Heart left ventricle (tissue), 16 donors: Measurements from ENCODE around the gene HIKESHI. TPM values are rescaled to one million over a fixed set of nuclear protein-coding genes. Genes with fewer than 3 reads are reported as not detected.

Source experiments
- ATAC-seq, 4 donors: fragments of 200-7000 bp; cut with Tn5 transposase; one replicate each; pipeline ENCODE4 v1.9.1; 2020 to 2022; ENCODE audit warnings: moderate library complexity in 4 of 4, mild to moderate bottlenecking in 3 of 4, moderate number of reproducible peaks in 1 of 4
- DNase-seq, 5 donors: peaks; one replicate each; pipeline ENCODE4 v3.0.0-alpha.2; 2020
- H3K27ac ChIP-seq, 12 donors: fragments of 200-600 bp; sonication (generic) in 4 of 12; one replicate each; pipeline versions ENCODE4 v1.5.0 to v1.8.0; 2016 to 2022; ENCODE audit warnings: mild to moderate bottlenecking in 2 of 12
- H3K27me3 ChIP-seq, 9 donors: fragments of 200-600 bp; sonication (generic) in 2 of 9; one replicate each; pipeline versions ENCODE4 v1.5.1 to v1.8.0; 2016 to 2022; ENCODE audit warnings: mild to moderate bottlenecking in 3 of 9
- H3K36me3 ChIP-seq, 9 donors: fragments of 200-600 bp; sonication (generic) in 2 of 9; one replicate each; pipeline versions ENCODE4 v1.5.0 to v1.8.0; 2018 to 2022; ENCODE audit warnings: mild to moderate bottlenecking in 2 of 9
- H3K4me1 ChIP-seq, 12 donors: fragments of 200-600 bp; sonication (generic) in 4 of 12; one replicate each; pipeline versions ENCODE4 v1.5.0 to v1.8.0; 2016 to 2022; ENCODE audit warnings: mild to moderate bottlenecking in 3 of 12
- H3K4me3 ChIP-seq, 12 donors: fragments of 200-600 bp; sonication (generic) in 4 of 12; one replicate each; pipeline versions ENCODE4 v1.5.0 to v1.8.0; 2017 to 2022; ENCODE audit warnings: mild to moderate bottlenecking in 9 of 12, moderate library complexity in 4 of 12
- H3K9me3 ChIP-seq, 12 donors: fragments of 200-600 bp; sonication (generic) in 4 of 12; one replicate each; pipeline versions ENCODE4 v1.5.0 to v1.8.0; 2016 to 2022; ENCODE audit warnings: mild to moderate bottlenecking in 1 of 12
- POLR2A ChIP-seq, 2 donors: fragments of 450-650 bp; IDR thresholded peaks; one replicate each; pipeline ENCODE4 v1.6.1; 2017; ENCODE audit warnings: antibody characterized with exemption in 2 of 2, mild to moderate bottlenecking in 2 of 2, moderate library complexity in 2 of 2
- whole genome bisulfite sequencing, 4 donors: extraction: QIAGEN DNeasy Blood & Tissue Kit in 2 of 4; methylation state at CpG; one replicate each; pipeline versions ENCODE4 v1.1.5 to v1.1.7; 2013 to 2018; 5-methylcytosine and 5-hydroxymethylcytosine counted together
- intact Hi-C, 10 donors: fragments of 100-400 bp; cut with DNase I; formaldehyde crosslinking; loops; one replicate each; pipeline versions ENCODE4 v1.11.1 to v1.14.2; 2022
- long read RNA-seq, 3 donors: library from polyadenylated mRNA; unstranded; transcript quantifications; one replicate each; pipeline ENCODE4 v2.0.0, GENCODE V29; 2020 to 2021
- polyA plus RNA-seq, 2 donors: library from polyadenylated mRNA; stranded (reverse); fragments of 200-250 nt; gene quantifications; one replicate each; pipeline ENCODE4 v1.2.3, GENCODE V29; 2013
- total RNA-seq, 9 donors: library from RNA; depleted of rRNA in 2 of 9; stranded (reverse); fragments of >200 nt in 2 of 9; fragmentation: NEBNext Ultra II Directional in 3 of 9; extraction: Animal tissue kit (Norgen Biotek cat#: 25700) in 3 of 9; gene quantifications; one replicate each; pipeline versions ENCODE4 v1.1.0 to v1.2.4, GENCODE V29; 2016 to 2023
- TF ChIP-seq, protein P1 (sequence below), 12 donors: fragments of 200-600 bp; sonication (generic) in 4 of 12; IDR thresholded peaks; one replicate each; pipeline versions ENCODE4 v1.5.0 to v1.8.0; 2018 to 2022; ENCODE audit warnings: antibody characterized with exemption in 12 of 12, mild to moderate bottlenecking in 5 of 12
- donor health status: ischemic (EF 13 %, LVEDD 7.1; RV severe dilation, severe dysfunction).
- donor health status: healthy with polysubstance abuse.
- donor health status: DM: no; HTN: yes; CAD: no.
- donor health status: DM: no; HTN: no; CAD: no.
- donor health status: ischemic (EF 25% LVEDD 6.9; RV normal size, moderate dysfunction).
- donor health status: ischemic (EF 25% LVEDD 5.7; RV mildly dilated, moderate dysfunction).
- donor health status: healthy.
- donor health status: DM: yes; HTN: yes; CAD: no.
- donor health status: ischemic (EF 35%, LVEDD 5.7; RV mildly dilated, moderate dysfunction).
- donor health status: nonischemic (EF 11% LVEDD 7.7; RV severe dilation, severe dysfunction).
- donor health status: DM: yes; HTN: yes; CAD: no.
- donor health status: PGD.
- donor health status: ischemic (EF 29% LVEDD 5.4; RV normal size, mild dysfunction).
- donor health status: nonischemic (EF 23%, LVEDD 6.1; RV moderate dilation, normal function).

The HIKESHI gene
- 10 to 100 TPM; 30.9 to 56.4 (median 46.6) TPM for total RNA-seq
- polyA plus RNA-seq, result 10 to 100 TPM; 48.1 to 79.1 TPM
- long read RNA-seq, donor 1, transcript HIKESHI-201 (5 exons, 1,113 nt), result major isoform, 25 of 34 reads
- long read RNA-seq, donor 1, partial matches to known transcripts, result 1 of 34 reads
- long read RNA-seq, donor 1, other reads (novel, unspliced or antisense), result 5 of 34 reads
- long read RNA-seq, donor 2, transcript HIKESHI-201 (5 exons, 1,113 nt), result major isoform, 39 of 49 reads
- long read RNA-seq, donor 2, partial matches to known transcripts, result 3 of 49 reads
- long read RNA-seq, donor 2, other reads (novel, unspliced or antisense), result 6 of 49 reads
- long read RNA-seq, donor 3, transcript HIKESHI-201 (5 exons, 1,113 nt), result major isoform, 31 of 36 reads
- long read RNA-seq, donor 3, partial matches to known transcripts, result 3 of 36 reads
- long read RNA-seq, donor 3, other reads (novel, unspliced or antisense), result 1 of 36 reads

DNA sequence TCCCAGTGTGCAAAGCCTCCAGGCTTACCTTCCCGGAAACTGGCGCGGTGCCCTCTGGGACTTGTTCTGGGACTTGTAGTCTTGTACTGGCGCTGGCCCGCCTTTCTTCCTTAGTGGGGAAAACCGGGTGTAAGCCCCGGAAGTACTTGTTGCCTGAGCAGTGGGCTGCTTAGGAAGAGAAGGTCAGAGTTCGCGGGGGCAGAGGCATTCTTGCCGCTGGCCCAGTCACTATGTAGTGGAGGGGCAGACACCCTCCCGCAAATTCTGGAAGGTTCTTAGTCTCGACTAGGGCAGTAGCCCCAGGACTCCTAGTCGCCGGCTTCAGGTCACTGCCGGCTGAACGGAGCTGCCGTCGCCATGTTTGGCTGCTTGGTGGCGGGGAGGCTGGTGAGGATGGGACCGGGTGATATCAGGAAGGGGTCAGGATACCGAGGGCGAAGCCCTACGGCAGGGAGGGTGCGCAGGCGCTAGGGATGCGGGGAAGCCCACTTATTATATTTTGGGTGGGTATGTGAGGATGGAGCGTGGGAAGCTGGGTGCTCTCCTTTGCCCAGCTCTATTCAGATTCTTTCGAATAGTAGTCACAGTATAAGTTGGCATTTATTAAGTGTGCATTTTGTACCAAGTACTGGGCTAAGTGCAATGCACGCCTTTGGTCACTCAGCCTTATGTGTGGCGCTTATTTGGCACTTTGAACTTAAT is at the start of gene HIKESHI:
TSS of gene HIKESHI (plus strand) at position 149 of the 702 bp plus-strand sequence. CDS start at position 358, 209 bp downstream.
- peak; percentile 100 for DNase-seq
- Histone ChIP-seq H3K27ac (peak within 1 kb of the TSS; percentile 35 to 94 (median 87)), H3K27me3 (no peaks in the 10 kb centered on the region), H3K36me3 (peaks cover 0 to 7% (median 0%) of the 10 kb centered on the region in 9 donors), H3K9me3 (no peaks in the 10 kb centered on the region), H3K4me3 (peak within 1 kb of the TSS; percentile 72 to 97 (median 85)), H3K4me1 (peaks cover 0 to 28% (median 16%) of the 10 kb centered on the region in 12 donors)
- intact Hi-C loops, result no loop called here
- WGBS, 4 donors, result 0 to 1% (median 0%) methylated on average over 19 to 30 of the region's 30 CpGs
- peak; percentile 99 to 100 (median 100) for ATAC-seq
- TF ChIP-seq POLR2A (IDR thresholded peaks at IDR 0.05), result peak in 1 of 2 donors; percentile 69
- TF ChIP-seq, protein P1, sequence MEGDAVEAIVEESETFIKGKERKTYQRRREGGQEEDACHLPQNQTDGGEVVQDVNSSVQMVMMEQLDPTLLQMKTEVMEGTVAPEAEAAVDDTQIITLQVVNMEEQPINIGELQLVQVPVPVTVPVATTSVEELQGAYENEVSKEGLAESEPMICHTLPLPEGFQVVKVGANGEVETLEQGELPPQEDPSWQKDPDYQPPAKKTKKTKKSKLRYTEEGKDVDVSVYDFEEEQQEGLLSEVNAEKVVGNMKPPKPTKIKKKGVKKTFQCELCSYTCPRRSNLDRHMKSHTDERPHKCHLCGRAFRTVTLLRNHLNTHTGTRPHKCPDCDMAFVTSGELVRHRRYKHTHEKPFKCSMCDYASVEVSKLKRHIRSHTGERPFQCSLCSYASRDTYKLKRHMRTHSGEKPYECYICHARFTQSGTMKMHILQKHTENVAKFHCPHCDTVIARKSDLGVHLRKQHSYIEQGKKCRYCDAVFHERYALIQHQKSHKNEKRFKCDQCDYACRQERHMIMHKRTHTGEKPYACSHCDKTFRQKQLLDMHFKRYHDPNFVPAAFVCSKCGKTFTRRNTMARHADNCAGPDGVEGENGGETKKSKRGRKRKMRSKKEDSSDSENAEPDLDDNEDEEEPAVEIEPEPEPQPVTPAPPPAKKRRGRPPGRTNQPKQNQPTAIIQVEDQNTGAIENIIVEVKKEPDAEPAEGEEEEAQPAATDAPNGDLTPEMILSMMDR (IDR thresholded peaks at IDR 0.05), result no peak

DNA sequence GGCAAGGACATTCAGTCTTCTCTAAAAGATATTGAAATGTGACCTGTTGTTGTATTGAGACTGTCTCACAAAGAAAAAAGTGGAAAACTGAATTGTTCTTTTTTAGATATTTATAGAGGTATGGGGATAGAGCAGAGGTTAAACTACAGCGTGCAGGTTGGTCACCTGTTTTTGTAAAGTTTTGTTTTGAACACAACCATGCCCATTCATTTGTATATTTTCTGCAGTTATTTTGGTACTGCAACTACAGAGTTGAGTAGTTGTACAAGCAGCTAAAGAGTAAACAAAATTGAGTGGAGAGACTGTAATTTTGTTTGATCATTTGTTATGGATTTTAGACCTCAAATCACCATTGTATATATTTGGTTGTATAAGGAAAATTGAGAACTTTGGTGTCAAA is 46.1 kb upstream of the HIKESHI start:
- Histone ChIP-seq H3K27ac (no peak overlapping the region), H3K4me1 (peaks cover 0 to 7% (median 0%) of the 10 kb centered on the region in 12 donors), H3K36me3 (peaks cover 0 to 78% (median 43%) of the 10 kb centered on the region in 9 donors), H3K9me3 (no peaks in the 10 kb centered on the region), H3K4me3 (no peak overlapping the region), H3K27me3 (no peaks in the 10 kb centered on the region)
- intact Hi-C loops, result no loop called here
- WGBS, 4 donors, result 93 to 98% (median 96%) methylated on average over 1 of the region's 1 CpG
- ATAC-seq (no peak), DNase-seq (no peak)
- TF ChIP-seq, protein P1 (IDR thresholded peaks at IDR 0.05), result no peak
- TF ChIP-seq POLR2A (IDR thresholded peaks at IDR 0.05), result no peak

DNA sequence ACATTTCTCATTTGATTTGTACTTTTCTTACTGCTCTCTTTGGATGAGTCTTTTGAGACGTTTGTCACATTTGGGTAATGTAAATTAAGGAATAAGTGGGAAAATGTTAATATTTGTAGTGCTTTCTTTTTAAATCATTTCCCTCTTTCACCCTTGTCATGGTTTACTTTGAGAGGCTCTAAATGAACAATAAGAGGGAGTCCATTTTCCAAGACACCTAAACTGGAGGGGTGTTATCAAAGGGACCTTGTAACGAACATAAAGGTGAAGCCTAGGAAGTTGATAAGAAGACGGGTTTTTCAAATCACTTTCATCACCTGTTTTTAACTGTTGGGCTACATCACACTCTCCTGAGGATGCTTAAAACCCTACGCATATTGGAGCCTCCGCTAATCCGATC is 45.4 kb upstream of the HIKESHI start:
- TF ChIP-seq POLR2A (IDR thresholded peaks at IDR 0.05), result no peak
- TF ChIP-seq, protein P1 (IDR thresholded peaks at IDR 0.05), result no peak
- DNase-seq (no peak), ATAC-seq (no peak)
- intact Hi-C loops, result no loop called here
- Histone ChIP-seq H3K9me3 (no peaks in the 10 kb centered on the region), H3K27ac (no peak overlapping the region), H3K4me3 (no peak overlapping the region), H3K36me3 (peaks cover 0 to 78% (median 49%) of the 10 kb centered on the region in 9 donors), H3K27me3 (no peaks in the 10 kb centered on the region), H3K4me1 (peaks cover 0 to 2% (median 0%) of the 10 kb centered on the region in 12 donors)
- WGBS, 4 donors, result 70 to 72% (median 71%) methylated on average over 6 of the region's 6 CpGs

DNA sequence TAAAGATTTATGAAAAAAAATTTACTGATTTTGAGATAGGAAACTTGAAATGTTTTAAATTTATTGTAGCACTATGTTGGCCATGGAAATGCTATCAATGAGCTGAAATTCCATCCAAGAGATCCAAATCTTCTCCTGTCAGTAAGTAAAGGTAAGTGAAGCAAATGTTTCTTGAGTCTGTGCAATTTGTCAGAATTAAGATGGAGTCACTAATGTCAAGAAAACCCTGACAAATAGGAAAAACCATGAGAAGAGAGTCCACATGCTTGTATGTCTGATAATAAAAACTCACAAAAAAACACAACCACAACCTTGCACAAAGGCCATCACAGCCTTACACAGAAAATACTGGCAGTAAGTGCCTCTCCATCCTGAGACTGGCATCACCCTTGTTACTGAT is 44.6 kb upstream of the HIKESHI start:
- Histone ChIP-seq H3K27ac (no peak overlapping the region), H3K9me3 (no peaks in the 10 kb centered on the region), H3K4me1 (no peaks in the 10 kb centered on the region), H3K36me3 (peaks cover 0 to 80% (median 58%) of the 10 kb centered on the region in 9 donors), H3K4me3 (no peak overlapping the region), H3K27me3 (no peaks in the 10 kb centered on the region)
- TF ChIP-seq, protein P1 (IDR thresholded peaks at IDR 0.05), result no peak
- TF ChIP-seq POLR2A (IDR thresholded peaks at IDR 0.05), result no peak
- intact Hi-C loops, result no loop called here
- no peak for DNase-seq
- ATAC-seq, result no peak
